SIG-M5 (cell line): ENCODE measurements around the gene TNFRSF13B.
"Not testable (repeated sequence)": the region's sequence is repeated elsewhere in the genome, so short reads cannot be mapped to it uniquely, and the experiment has no call there.

Experiments
- DNase-seq: peaks from one replicate; lab custom pipeline; 2025; lab: John Stamatoyannopoulos, UW

The TNFRSF13B gene

DNA sequence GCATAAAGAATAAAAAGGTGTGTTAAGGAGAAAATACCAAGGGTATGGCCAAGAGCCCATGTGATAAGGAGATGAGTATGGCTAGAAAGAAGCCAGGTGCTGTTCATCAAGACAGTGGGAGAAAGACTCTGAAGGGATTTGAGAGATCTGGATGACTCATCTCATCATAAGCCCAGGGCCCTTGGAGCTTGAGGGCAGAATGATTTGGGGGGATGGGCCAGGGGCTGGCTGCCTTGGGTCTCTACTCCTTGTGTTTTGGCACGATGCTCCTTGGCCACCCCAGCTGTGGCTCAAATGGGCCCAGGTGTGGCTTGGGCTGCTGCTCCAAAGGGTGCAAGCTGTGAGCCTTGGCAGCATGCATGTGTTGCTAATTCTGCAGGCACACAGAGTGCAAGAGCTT lies 14.5 kb upstream of the TNFRSF13B start:
- DNase-seq: no peak

DNA sequence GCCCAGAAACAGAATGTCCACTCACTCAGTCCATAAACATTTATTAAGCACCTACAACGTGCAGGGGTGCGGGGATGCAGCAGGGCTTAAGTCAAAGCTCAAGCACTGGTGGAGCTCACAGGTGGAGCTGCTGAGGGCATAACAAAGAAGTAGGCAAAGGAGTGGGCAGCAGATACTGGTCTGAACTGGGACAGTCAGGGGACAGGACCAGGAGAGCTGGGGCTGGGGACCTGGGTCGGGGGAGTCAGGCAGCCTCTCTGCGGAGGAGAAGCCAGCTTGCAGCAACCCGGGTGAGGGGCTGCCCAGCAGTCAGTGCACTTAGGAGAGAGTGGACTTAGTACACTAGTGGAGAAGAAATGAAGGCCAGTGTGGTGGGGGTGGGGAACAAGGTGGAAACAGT lies 10.0 kb upstream of the TNFRSF13B start:
- no peak for DNase-seq

DNA sequence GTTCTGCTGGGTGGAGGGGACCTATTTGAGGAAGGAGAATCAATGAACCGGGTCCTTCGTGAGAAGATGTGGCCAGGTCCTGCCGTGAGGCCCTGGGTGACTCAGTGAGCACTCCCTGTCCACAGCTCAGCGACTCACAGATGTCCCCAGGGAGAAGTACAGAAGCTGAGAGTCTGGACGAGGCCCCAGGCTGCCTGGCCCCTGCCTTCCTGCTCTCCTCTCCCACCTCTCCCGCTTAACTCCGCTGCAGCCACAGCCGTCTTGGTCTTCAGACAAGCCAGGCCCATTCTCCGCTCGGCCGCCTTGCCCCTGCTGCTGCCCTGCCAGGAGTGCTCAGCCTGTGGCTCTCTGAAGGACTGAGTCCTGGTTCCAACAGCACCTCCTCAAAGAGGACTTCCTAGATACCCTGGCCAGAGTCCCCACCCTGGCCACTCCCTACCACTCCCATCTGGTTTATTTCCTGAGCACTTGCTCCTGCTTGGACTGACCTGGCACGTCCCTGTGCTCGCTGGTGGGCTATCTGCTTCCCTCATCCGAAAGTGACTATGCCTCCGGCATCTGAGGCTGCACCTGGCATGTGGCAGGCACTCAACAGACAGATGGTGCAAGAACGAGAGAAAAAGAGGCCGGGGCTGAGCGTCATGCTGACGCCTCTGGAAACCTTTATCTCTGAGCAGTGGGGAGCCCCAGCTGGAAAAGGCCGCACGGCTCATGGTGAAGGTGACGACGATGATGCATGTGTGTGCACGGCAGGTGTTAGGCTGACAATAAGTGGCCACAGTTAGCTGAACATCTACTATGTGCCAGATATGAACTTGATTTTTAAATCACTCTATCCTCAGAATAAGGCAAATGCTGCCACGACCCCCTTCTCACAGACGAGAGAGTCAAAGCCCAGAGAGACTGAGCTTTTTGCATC lies 9.2 kb upstream of the TNFRSF13B start:
- no peak for DNase-seq

DNA sequence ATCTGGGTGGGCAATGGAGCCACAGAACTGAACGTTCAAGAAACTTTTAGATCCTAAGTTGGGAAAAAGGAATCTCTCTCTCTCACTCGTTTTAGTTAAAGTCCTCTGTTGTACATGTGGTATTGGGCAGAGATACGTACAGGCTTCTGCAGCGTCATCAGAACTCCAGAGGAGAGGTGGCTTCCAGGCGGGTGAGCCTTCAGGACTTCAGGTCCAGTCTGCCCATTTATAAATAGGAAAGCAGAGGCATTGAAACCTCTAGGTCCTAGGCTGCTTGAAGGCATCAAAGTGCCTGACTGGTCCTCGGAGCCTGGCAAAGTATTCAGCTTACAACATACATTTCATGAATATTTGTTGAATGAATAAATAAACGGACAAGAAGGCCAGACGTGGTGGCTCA lies 8.1 kb upstream of the TNFRSF13B start:
- no peak for DNase-seq

DNA sequence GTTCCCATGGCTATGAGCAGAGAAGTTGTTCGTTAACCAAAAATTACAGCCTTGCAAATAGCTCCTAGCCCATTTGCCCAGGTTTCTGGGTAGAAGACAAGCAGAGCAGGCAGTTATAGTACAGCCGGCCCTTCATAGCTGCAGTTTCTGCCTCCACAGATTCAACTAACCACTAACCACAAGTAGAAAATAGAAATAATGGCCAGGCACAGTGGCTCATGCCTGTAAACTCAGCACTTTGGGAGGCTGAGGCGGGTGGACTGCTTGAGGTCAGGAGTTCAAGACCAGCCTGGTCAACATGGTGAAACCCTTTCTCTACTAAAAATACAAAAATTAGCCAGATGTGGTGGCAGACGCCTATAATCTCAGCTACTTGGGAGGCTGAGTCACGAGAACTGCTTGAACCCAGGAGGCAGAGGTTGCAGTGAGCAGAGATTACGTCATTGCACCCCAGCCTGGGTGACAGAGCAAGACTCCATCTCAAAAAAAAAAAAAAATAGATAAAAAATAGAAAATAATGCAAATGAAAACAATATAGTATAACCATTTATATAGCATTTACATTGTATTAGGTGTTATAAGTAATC lies 7.4 kb upstream of the TNFRSF13B start:
- DNase-seq: not testable (repeated sequence)

DNA sequence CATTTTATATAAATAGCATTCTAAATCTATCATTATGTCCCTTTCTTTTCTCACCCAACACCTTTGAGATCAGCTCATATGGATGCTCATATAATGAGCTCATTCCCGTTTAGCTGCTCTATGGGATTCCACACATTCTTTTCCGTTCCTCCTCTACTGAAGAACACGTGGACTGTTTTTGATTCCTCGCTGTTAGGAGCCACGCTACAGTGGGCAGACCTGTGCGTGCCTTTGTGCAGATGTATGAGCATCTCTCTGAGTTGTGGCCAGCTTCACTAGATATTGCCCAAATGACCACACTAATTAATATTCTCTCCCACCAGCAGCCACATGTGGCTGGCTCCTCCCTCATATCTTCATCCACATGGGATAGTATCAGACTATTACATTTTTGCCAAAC lies 6.0 kb upstream of the TNFRSF13B start:
- DNase-seq: no peak

DNA sequence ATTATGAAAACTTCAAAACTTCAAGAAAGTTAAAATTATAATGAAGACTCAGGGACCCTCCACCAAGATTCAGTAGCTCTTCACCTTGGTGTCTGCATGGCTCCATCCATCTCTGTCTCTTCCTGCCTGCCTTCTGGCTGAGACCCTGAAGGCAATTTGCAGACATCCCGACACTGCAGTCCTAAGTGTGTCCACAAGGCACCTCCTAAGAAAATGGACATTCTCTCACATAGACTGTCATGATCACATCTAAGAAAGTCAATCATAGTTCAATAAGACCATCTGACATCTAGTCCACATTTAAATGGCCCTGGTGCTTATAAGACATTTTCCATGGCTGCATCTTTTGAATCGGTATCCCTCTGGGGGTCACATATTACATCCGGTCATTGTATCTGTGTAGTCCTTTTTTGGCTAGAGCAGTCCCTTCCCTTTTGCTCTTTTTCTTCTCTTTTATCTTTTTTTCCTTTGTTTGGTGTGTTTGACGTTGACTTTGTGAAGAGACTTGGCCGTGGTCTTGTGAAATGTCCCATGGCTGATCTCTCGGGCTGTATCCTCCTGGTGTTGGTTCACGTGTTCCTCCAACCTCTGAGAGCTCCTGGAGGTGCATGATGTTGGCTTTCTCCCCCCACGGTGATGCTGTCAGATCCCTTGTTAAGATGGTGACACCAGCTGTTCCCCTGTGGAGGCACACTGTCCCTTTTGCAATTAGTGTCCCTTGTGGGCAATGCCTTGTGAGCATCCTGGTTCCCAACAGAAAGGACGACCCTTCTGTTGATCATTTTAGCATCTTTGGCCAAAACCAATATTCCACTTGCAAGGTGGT lies 5.0 kb upstream of the TNFRSF13B start:
- no peak for DNase-seq

DNA sequence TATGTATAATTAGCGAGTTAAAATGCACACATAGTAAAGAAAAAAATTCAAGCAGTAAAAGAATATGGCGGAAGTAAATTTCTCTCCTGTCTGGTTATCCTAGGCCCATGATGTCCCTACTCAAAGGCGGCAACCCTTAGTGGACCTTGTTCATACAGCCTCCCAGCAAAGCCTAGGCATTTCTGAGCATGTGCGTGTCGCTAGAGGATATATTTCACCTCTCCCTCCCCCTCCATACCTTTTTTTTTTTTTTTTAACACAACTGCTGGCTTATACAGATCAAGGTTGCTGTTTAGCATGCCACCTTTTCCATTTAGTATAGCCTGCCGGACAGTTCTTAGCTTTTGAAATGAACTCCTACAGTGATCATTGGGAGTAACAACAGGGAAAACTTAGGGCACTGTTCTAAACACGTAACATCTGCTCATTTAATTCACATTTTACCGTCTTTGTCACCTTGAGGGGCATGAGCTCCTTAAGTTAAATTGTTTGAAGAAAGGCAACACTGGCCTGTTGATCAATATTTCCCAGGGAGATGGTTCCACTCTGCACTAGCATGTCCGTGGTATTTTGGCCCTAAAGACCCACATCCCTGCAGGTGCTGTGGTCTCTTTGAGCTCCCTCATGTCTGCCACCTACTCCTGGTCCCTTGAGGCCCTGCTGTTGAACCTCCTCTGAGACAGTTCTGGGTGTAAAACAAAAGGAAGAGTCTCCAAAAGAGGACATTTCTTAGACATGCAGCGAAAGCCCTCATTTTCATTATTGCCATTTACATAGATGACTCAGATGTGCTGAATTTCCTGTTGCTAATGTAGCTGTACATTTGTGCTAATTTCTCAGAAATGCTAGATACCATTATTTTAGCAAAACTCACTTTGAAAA lies 4.1 kb upstream of the TNFRSF13B start:
- DNase-seq: no peak

DNA sequence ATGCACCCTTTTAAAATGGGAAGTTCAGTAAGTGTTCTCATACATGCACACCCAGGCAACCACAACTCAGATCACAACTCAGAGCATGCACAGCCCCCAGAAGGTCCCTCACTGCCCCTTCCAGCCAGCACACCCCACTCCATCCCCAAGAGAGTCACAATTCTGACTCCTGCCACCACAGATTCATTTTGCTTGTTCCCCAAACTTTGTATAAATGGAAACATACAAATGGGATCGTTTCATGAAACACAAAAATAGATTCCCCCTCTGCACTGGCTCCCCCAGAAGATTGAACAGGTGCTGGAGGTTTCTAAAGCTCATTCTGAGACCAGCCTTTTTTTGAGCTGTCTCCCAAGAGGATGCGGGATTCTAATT lies 3.3 kb upstream of the TNFRSF13B start:
- no peak for DNase-seq

DNA sequence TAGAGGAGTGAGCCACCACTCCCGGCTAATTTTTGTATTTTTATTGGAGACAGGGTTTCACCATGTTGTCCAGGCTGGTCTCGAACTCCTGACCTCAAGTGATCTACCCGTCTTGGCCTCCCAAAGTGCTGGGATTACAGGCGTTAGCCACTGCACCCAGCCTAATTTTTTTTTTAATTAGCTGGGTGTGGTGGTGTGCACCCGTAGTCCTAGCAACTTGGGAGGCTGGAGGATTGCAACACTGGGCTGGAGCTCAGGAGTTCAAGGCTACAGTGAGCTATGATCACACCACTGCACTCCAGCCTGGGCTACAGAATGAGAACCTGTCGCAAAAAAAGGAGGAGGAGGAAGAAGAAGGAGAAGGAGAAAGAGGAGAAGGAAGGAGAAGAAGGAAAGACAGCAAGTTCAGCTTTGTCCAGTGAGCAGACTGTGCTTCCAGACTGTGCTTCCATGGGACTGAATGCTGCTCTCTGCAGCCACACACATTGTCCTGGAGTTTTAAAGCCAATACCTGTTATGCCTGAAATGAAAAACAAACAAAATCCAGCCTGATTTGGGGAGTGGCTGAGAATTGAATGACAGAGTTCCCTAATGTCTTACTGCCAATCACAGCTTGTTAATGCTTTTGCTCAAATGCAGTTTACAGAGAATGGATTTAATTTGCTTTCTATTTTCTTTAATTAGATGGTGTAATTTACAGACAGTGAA lies 2.8 kb upstream of the TNFRSF13B start:
- no peak for DNase-seq

DNA sequence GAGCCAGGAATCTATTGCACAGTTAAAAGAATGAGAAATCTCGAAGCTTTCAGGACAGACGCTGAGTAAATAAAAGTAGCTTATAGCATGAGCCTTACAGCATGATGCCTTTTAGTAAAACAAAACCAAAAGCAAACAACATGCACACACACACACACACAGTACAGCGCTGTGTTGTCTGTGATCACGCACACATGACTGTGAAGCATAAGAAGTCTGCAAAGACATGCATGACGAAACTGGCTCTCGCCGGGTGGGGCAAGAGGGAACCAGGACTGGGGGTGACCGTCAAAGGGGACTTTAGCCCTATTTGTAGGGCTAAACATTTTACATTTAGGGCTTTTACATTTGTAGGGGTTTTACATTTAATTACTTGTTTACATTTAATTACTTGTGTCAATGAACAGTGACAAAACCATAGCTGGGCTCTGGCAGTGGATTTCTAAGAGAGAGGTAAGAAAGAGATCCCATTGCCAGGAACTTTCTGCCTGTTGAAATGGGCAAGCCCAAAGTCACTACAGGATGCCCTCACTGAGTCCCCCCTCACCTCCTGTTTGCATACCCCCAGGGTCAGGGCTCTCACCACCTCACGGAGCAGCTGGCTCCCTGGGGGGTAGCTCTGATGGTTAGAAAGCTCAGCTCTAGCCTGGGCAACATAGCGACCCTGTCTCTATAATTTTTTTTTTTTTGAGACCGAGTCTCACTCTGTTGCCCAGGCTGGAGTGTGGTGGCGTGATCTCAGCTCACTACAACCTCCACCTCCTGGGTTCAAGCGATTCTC lies 2.0 kb upstream of the TNFRSF13B start:
- DNase-seq: no peak

DNA sequence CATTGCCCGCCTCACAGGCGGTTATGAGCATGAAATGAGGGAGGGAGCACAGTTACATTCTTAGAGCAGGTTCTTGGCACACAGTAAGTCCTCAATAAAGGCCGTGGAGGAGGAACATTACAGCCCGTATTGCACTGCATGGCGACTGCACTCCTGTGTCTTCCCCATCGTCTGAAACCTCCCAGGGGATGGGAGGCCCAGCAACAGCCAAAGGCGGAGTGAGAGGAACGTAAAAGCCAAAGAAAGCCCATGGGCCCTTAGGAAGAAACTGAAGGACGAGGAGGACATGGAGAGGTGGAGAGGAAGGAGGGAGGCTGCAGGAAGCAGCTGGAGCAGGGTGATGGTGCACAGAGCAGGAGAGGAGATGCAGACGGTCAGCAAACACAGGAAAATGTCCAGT lies 1.1 kb upstream of the TNFRSF13B start:
- not testable (repeated sequence) for DNase-seq

DNA sequence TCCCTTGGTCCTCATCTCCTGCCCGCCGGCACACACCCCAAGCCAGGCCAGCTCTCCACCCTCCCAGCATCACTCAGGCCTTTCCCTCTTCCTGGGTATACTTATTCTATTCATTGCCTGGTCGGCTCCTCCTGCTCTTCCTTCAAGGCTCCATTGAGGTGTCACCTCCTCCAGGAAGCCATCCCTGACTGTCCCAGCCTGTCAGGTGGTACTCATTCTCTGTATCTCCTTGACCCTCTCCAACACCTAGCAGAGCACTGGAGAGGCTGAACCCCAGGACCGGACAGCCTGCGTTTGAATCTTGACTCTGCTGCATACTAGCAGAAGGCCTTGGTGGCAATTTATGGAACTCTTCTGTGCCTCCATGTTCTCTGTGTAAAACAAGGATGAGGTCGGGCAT lies 428 bp upstream of the TNFRSF13B start:
- no peak for DNase-seq

DNA sequence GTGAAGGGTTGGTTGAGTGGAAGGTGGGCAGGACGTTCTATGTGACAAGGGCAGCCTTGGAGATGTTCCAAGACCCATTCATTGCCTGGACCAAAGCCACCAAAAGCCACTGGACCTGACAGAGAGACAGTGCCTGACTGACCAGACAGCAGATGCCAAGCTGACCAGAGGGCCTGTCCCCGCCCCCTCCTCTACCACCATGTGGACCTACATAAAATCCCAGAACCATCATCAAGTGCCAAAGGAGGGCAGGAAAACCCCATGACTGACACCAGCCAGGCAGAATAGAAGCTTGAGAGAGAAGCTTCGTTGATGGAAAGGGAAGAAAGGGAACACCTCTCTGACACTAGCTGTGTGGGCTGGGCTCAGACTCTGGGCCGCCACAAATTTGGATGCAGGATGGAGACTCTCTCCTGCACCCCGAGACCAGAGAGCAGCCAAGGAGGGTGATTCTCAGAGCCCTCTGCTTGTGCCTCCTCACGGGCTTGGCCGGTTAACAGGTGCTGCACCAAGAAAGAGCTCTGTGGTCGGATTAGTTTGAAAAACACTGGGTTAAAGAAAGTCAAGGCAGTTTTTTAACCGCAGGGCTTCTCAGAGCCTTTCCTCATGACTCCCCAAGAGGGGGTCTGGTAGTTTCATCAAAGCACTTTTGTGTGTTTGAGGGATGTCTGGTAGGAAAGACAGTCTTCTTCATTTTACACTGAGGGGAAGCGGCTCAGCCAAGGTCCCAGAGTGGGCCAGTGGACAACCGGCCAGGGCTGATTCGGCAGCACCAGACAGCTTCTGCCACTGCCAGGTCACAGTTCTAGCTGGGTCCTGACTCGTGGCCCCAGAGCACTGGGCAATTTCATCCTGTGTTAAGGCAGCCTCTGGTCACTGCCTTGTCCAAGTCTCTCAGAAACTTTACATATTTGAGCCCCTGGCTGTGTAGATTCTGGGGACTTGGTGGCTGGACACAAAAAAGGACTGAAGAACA lies 1.7 kb downstream of the TNFRSF13B start:
- no peak for DNase-seq

DNA sequence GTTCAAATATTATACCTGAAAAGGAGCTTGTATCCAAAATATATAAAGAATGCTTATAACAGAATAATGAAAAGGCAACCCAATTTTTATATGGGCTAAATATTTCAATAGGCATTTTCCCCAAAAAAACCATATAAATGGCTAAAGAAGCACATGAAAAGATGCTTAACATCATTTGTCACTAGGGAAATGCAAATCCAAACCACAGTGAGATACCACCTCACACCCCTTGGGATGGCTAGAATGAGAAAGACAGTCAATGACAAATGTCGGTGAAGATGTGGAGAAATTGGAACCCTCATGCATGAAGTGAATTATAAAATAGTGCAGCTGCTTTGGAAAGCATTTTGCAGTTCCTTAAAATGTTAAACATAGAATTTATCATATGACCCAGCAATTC lies 3.1 kb downstream of the TNFRSF13B start:
- DNase-seq: no peak

DNA sequence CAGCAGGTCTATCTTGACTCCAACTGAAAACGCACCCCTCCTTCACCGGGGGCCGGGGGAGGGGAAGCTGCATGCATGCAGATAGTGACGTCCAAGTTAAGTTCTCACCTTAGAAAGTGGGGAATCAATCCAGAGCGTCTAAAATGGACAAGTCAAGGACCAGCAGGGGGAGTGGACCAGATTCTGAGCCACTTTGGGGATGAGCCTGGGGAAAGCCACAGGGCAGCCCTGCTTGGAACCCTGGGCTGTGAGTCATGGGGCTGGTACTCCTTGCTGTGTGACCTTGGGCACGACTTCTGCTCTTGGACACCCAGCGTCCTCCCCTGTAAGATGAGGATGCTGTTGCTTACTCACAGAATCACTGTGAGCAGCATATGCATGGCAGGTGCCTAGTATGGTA lies 9.1 kb downstream of the TNFRSF13B start:
- DNase-seq: no peak

DNA sequence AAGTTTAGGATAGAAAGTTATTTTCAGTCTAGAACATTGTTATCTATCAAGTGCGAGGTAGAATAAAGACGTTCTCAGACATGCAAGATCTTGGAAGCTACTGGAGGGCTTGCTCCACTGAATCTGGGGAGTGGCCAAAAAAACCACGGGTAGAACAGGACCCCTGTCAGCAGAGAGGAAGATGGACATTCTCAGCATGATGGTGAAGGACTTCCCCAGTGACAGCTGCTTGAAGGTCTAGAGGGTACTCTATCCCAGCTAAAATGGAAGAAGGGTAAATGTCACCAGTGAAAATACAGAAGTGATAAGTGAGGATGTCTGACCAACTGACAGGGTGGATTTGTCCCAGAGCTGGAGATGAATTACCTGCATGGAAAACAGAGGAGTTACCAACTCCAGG lies 10.1 kb downstream of the TNFRSF13B start:
- DNase-seq: no peak

DNA sequence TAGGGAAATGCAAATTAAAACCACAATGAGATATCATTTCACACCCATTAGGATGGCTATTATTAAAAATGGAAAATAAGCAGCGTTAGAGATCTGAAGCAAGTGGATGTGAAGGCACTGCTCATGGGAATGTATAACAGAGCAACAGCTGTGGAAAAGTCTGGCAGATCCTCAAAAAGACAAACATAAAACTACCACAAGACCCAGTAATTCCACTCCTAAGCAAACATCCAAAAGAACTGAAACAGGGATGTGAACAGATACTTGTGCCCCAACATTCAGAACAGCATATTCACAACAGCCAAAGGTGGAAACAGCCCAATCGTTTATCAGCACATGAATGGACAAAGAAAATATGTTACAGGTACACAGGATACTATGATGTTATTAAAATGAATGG lies 10.9 kb downstream of the TNFRSF13B start:
- DNase-seq: not testable (repeated sequence)

DNA sequence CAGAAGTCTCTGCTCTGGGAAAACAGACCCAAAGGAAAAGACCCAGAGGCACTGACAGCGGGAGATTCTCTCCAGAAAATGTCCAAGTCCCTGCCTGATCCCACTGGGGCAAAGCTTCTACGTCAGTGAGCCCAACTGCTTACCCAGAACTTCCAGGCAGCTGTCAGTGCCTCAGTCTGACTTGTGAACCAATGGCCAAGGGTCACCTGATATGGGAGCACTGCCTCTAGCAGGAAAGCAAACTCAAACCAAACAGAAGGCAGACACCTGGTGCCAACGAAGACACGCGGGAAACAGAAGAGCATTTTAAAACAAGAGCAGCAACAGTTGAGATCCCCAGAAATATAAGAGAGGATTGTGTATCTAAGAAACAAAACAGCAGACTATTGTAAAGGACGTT lies 16.9 kb downstream of the TNFRSF13B start:
- DNase-seq: not testable (repeated sequence)
